ENCODE measurements around the gene XCL1.

DNA sequence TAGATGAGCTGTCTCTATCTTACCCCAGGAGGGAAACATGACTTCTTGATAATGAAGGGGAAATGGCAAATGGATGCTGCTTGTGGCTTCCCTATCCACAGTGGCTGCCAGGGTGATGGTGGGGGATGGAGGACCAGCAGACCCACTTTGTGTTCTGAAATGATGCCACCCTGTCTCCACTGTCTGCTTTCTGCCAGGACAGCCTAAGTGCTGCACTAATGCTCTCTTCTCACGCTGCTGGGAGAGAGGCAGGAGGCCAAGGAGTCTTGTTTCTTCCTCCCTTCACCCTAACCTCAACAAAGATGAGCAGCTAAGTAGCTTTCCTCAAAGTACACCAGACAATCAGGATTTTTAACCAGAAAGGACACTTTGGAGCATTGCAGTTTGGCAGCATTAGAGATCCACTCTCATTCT, 36.6 kb downstream of the XCL1 start:
- TF ChIP-seq SP1 (IDR thresholded peaks at IDR 0.05), result no peak
- TF ChIP-seq FOXK2 (IDR thresholded peaks at IDR 0.05), result no peak
- no peak for TF ChIP-seq NFRKB (IDR thresholded peaks at IDR 0.05)
- TF ChIP-seq FOXA1 (IDR thresholded peaks at IDR 0.05), result no peak
- no peak for TF ChIP-seq SUZ12 (IDR thresholded peaks at IDR 0.05)
- TF ChIP-seq HDGF (IDR thresholded peaks at IDR 0.05; ENCODE audit: borderline replicate concordance), result no peak
- no peak for TF ChIP-seq ARNT (IDR thresholded peaks at IDR 0.05)
- TF ChIP-seq, protein P1, sequence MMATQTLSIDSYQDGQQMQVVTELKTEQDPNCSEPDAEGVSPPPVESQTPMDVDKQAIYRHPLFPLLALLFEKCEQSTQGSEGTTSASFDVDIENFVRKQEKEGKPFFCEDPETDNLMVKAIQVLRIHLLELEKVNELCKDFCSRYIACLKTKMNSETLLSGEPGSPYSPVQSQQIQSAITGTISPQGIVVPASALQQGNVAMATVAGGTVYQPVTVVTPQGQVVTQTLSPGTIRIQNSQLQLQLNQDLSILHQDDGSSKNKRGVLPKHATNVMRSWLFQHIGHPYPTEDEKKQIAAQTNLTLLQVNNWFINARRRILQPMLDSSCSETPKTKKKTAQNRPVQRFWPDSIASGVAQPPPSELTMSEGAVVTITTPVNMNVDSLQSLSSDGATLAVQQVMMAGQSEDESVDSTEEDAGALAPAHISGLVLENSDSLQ (IDR thresholded peaks at IDR 0.05), result no peak
- TF ChIP-seq LEF1 (IDR thresholded peaks at IDR 0.05; ENCODE audit: borderline replicate concordance), result no peak

Measured in HEK293T (cell line).